Hematopoietic multipotent progenitor cell treated with erythropoietin and hydrocortisone succinate and interleukin-3 and kit ligand, for 15 days (in vitro differentiated cells): ENCODE results near the gene SNX30.

ENCODE experiments used
- DNase-seq: peaks from one replicate; pipeline ENCODE4 v3.0.0-alpha.2; 2015; ENCODE audit warnings: low spot score

SNX30 gene

GRCh38 chr9:112822618-112823017 is 72.1 kb downstream of the SNX30 start:
- no peak for DNase-seq

- no peak for DNase-seq
These were observed 72.7 kb downstream of the SNX30 start for GRCh38 chr9:112823257-112823656.

- no peak for DNase-seq
These were observed 80.8 kb downstream of the SNX30 start for GRCh38 chr9:112831281-112831851.

- no peak for DNase-seq
These were observed 81.4 kb downstream of the SNX30 start for GRCh38 chr9:112831969-112832368.

GRCh38 chr9:112833081-112833480 is 82.5 kb downstream of the SNX30 start:
- no peak for DNase-seq

- DNase-seq: no peak
These were observed 85.8 kb downstream of the SNX30 start for GRCh38 chr9:112836394-112836793.

- DNase-seq: no peak
These were observed 87.8 kb downstream of the SNX30 start for GRCh38 chr9:112838342-112838741.

- no peak for DNase-seq
These were observed 88.8 kb downstream of the SNX30 start for GRCh38 chr9:112839331-112839730.

GRCh38 chr9:112841261-112841660 is 90.7 kb downstream of the SNX30 start:
- no peak for DNase-seq

- no peak for DNase-seq
These were observed 92.0 kb downstream of the SNX30 start for GRCh38 chr9:112842555-112842954.

- DNase-seq: peak; percentile 71
These were observed 94.4 kb downstream of the SNX30 start for GRCh38 chr9:112844771-112845542.

- DNase-seq: no peak
These were observed 96.2 kb downstream of the SNX30 start for GRCh38 chr9:112846528-112847488.

- no peak for DNase-seq
These were observed 98.0 kb downstream of the SNX30 start for GRCh38 chr9:112848316-112849151.

- DNase-seq: no peak
These were observed 98.9 kb downstream of the SNX30 start for GRCh38 chr9:112849363-112849922.

- DNase-seq: no peak
These were observed 100.3 kb downstream of the SNX30 start for GRCh38 chr9:112850840-112851239.

- DNase-seq: no peak
These were observed 102.4 kb downstream of the SNX30 start for GRCh38 chr9:112852741-112853504.

- DNase-seq: no peak
These were observed 103.5 kb downstream of the SNX30 start for GRCh38 chr9:112853882-112854585.

- DNase-seq: no peak
These were observed 104.1 kb downstream of the SNX30 start for GRCh38 chr9:112854657-112855056.

GRCh38 chr9:112856200-112856599 is 105.6 kb downstream of the SNX30 start:
- no peak for DNase-seq

- DNase-seq: no peak
These were observed 106.3 kb downstream of the SNX30 start for GRCh38 chr9:112856843-112857242.
